ENCODE data around the gene TMEM223.
"Not testable (repeated sequence)": the region's sequence is repeated elsewhere in the genome, so short reads cannot be mapped to it uniquely, and the experiment has no call there.

Gene TMEM223, protein sequence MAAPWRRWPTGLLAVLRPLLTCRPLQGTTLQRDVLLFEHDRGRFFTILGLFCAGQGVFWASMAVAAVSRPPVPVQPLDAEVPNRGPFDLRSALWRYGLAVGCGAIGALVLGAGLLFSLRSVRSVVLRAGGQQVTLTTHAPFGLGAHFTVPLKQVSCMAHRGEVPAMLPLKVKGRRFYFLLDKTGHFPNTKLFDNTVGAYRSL

DNA sequence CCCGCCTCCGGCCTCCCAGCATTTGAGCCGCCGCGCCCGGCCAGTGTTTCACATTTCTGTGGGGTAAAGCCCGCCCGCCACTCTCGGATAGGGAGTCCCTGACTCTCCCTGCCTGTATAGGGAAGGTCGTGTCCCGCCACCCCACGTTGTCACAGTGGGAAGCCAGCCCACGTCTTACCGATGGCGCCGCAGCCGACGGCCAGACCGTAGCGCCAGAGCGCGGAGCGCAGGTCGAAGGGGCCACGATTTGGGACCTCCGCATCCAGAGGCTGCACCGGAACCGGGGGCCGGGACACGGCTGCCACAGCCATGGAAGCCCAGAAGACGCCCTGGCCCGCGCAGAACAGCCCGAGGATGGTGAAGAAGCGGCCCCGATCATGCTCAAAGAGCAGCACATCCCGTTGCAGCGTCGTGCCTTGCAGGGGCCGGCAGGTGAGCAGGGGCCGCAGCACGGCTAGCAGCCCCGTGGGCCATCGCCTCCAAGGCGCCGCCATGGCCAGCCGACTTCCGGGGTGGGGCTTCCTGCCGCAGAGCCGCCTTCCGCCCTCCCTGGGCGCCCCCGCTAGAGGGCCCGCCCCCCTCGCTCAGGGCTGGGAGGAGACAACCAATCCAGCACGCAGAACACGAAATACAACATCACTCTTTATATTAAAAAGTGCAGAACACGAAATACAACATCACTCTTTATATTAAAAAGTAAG lies at the start of gene TMEM223:
TMEM223 (minus strand) TSS at position 506 of the 701 bp plus-strand sequence; CDS start at position 494, 12 bp downstream.
- DNase-seq = peak; percentile 77 to 96 (median 93)
- intact Hi-C loops (cut with DNase I) = loop anchor here (5.0 kb wide), 1 partner anchor 66 kb away; no protein-coding TSS in a partner anchor

DNA sequence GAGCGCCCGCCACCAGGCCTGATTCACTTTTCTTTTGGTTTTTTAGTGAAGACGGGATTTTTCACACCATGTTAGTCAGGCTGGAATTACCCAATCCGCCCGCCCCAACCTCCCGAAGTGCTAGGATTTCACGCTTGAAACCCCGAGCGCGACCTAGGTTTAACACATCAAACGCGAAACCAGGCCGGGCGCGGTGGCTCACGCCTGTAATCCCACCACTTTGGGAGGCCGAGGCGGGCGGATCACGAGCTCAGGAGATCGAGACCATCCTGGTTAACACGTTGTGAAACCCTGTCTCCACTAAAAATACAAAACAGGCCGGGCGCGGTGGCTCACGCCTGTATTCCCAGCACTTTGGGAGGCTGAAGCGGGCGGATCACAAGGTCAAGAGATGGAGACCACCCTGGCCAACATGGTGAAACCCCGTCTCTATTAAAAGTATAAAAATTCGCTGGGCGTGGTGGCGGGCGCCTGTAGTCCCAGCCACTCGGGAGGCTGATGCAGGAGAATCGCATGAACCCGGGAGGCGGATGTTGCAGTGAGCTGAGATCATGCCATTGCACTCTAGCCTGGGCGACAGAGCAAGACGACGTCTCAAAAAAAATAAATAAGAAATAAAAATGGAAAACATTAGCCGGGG lies 49.0 kb upstream of the TMEM223 start:
- intact Hi-C loops (cut with DNase I) = not testable (repeated sequence)
- peak in 41 of 42 donors; percentile 28 to 77 (median 61) for DNase-seq

DNA sequence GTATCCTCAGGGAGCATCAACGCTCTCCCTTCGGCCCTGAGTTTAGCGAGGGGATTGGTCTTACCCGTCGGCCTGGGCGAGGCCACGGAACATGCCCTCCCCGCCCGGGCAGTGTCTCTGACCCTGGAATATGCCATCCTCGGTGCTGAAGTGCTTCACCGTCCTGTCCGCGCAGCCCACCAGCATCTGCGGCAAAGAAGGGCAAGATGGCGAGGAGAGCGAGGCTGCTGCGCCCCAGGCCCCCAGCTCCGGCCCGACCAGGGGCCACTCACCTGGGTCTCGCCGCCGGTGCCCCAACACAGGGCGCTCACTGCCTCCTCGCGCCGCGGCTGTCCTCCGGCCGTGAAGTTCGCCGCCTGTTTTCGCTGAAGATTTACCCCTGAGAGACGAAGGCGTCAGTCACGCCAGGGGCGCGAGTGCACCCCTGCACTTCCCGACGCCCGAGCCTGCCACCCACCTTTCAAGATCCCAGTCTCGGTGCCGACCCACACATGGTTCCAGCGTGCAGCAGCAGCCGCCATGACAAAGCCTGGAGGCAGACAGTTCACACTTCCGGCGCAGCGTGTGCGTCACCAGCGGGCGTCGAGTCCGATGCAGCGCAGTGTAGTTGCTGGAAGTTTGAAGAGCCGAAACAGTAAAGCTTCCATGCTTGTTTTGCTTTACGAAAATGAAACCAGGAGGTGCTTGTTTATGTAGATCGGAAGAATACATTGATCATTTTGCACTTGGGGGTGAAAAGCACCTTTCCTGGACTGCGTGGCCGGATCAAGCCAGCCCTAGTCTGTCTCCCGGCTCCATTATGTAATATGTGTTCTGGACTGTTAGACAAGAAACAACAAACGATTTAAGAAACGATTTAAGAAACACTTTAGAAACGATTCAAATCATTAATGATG lies 47.5 kb upstream of the TMEM223 start, which contains the start of gene WDR74:
WDR74 (minus strand) TSS at position 541 of the 896 bp plus-strand sequence; CDS start at position 521, 20 bp downstream.
- intact Hi-C loops (cut with DNase I) = loop anchor here (10.0 kb wide), 3 partner anchors 54 to 244 kb away; partner anchors contain the start of genes HNRNPUL2, TMEM179B, TTC9C and TUT1
- peak; percentile 91 to 98 (median 96) for DNase-seq

DNA sequence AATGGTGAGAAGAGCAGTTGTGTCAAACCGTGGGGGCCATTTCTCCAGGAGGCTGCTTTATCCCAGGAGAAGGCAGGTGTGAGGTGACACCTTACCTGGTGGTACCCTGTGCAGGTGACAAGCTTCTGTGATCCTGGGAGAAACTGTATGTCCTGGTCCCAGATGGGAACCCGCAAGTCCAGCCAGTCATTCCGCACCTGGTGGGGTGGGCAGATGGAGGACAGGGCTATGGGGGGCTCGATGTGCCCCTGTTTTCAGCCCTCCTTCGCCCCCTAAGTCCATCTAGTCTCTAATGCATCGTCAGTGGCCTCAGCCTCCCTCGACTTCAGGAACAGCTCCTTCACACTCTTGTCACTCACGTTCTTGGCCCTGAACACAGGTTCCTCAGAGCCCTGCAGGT lies 43.5 kb upstream of the TMEM223 start:
- intact Hi-C loops (cut with DNase I) = loop anchor here (10.0 kb wide), 3 partner anchors 51 to 241 kb away; partner anchors contain the start of genes HNRNPUL2, TMEM179B, TTC9C and TUT1
- no peak for DNase-seq

DNA sequence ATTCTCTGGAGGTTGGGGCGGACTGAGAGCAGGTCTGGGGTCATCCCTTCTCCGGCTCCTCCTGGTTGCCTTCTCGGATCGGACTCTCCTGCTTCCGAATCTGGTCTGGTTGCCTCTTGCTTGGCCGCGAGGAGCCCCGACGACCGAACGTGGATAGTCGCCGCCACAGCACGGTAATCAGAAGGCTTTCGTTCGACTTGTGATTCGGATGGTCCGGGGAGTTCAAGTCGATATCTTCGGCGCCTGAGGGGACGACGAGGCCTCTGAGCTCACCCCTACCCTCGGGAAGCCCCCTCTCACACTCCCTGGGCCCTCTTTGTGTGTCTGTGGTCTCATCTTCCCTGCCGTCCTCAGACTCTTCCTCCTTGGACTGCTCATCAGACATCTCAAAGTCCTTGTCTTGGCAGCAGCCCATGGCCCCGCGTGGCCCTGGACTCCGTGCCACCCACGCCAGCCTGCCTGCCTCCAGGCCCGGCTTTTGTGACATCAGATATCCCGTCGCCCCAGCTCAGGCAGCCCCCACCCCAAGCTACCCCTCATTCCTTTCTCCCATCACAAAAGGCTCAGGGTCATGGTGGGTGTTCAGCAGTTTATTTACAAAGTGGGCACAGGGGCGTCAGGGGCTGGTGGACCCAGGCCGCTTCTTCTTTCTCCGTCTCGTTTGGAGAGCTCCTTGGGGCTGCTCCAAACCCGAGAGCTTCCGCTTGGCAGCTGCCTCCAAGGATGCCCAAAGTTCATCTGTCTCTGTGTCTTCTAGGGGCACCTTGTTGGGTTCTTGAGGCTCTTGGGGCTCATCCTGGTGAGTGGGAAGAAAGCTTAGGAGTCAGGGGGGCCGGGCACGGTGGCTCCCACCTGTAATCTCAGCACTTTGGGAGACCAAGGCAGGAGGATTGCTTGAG lies 40.8 kb upstream of the TMEM223 start, which contains the start of gene TEX54:
TEX54 (minus strand) TSS at position 506 of the 899 bp plus-strand sequence.
- intact Hi-C loops (cut with DNase I) = loop anchor here (10.0 kb wide), 3 partner anchors 48 to 238 kb away; partner anchors contain the start of genes HNRNPUL2, TMEM179B, TTC9C and TUT1
- peak in 14 of 42 donors; percentile 7 to 39 (median 18) for DNase-seq

DNA sequence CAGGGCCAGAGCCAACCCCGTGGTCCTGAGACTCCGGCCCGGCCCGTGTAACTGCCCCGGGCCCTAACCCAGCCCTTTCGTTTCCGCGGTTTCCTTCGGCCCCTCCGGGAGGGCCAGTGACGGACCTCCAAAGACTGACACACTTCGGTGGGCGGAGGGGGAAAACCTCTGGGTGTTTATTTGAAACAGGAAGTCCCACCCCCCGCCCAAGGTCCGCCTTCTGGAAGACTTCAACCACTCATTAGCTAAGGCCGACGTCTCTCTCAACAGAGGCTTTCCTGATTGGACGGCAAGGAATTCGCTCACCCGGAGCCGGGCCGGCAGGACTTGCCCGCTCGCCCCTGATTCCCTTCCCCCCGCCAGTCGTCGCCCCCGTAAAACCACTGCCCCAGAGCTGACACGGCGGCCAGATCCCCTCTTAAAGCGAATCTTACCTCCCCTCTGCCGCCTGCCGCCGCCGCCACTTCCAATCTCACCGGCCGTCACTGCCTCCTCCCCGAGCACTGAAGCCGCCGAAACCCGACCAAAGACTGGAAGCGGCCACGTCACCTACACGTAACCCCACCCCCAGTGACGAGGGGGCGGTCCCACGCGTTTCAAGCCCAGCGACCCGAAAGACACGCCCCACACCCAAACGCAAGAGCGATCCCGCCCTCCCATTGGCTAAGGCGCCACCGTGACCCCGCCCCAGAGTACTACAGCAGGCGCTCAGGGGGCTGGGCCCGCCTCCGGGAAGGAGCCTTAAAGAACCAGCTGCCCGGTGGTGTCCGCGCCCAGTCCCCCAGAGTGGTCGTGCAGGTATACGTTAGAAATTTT lies 39.9 kb upstream of the TMEM223 start, which contains the start of gene STX5:
STX5 (minus strand) TSS at position 532 of the 816 bp plus-strand sequence. CDS start 808 bp downstream, outside the sequence.
- peak; percentile 99 to 100 (median 100) for DNase-seq
- intact Hi-C loops (cut with DNase I) = loop anchor here (10.0 kb wide), 3 partner anchors 47 to 237 kb away; partner anchors contain the start of genes HNRNPUL2, TMEM179B, TTC9C and TUT1

DNA sequence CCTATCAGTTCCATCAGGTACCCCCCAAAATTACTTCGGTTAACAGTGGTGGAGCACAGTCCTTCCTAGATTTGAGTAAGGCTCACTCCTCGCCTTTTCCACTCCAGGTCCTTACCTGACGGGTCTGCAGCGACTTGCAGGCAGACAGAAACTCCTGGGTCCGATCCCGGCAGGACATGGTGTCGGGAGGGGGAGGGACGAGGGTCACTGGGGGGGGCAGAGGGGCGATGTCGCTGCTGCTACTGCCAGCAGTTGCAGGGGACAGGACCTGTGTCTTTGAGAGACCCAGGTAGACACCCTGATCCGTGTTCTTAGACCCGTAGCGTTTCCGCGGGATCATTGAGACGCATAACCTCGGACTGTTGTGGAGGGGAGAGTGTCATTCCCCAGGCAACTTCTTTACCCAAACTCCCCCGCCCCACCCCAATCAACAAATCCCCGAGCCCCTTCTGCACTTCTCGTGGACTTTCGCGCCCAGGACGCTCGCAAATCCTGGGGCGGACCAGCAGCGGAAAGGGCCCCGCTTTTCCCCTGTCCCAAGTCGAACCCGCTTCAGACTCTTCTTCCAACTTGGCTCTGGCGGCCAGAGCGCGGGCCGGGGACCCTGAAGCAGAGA lies 39.2 kb upstream of the TMEM223 start:
- DNase-seq = peak in 5 of 42 donors; percentile 8 to 18 (median 10)
- intact Hi-C loops (cut with DNase I) = loop anchor here (10.0 kb wide), 3 partner anchors 46 to 236 kb away; partner anchors contain the start of genes HNRNPUL2, TMEM179B, TTC9C and TUT1

DNA sequence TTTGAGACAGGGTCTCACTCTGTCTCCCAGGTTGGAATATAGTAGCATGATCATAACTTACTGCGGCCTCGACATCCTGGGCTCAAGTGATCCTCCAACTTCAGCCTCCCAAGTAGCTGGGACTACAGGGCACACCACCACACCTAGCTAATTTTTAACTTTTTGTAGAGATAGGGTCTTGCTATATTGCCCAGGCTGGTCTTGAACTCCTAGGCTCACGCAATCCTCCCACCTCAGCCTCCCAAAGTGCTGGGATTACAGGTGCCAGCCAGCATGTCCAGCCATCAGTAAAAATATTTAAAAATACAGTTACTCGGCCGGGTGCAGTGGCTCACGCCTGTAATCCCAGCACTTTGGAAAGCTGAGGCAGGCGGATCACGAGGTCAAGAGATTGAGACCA lies 36.3 kb upstream of the TMEM223 start:
- DNase-seq; intact Hi-C loops (cut with DNase I): not testable (repeated sequence)

DNA sequence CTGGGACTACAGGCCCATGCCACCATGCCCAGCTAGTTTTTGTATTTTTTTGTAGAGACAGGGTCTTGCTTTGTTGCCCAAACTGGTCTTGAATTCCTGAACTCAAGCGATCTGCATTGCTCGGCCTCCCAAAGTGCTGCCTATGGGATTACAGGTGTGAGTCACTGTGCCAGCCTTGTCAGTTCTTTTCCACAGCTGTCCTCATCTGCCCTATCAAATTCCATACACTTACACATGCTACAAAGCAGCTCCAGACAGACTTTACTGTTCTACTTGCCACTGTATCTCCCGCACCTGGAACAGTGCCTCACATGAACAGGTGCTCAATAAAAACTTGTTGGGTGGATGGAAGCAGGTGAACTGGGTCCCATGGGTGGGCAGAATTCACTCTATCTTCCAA lies 31.9 kb upstream of the TMEM223 start:
- DNase-seq = peak in 2 of 42 donors; percentile 18 to 28
- intact Hi-C loops (cut with DNase I) = no loop called here

DNA sequence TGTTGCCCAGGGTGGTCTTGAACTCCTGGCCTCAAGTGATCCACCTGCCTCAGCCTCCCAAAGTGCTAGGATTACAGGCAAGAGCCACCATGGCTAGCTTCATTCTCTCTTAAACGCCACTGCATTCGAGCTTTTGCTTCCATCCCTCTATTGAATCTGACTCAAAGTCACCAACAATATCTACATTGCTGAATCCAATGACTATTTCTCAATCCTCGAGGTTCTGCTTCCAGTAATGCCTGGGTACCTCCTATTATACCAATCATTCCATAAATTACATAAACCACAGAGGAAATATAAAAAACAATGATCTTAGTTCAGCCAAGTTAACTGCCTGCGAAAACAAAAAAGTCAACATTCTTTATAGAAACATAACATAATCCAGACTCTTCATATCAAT lies 25.3 kb upstream of the TMEM223 start:
- intact Hi-C loops (cut with DNase I) = no loop called here
- no peak for DNase-seq

DNA sequence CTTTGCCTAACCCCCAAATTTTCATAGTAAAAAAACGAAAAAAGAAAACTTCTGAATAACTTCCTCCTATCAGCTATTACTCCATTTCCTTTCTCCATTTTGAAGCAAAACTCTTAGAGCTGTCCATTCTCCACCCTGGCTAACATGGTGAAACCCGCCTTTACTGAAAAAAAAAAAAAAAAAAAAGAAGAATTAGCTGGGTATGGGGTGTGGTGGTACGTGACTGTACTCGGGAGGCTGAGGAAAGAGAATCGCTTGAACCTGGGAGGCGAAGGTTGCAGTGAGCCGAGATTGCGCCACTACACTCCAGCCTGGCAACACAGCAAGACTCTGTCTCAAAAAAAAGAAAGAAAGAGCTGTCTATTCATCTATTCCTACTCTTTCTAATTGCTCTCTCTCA lies 24.8 kb upstream of the TMEM223 start:
- intact Hi-C loops (cut with DNase I) = no loop called here
- no peak for DNase-seq

DNA sequence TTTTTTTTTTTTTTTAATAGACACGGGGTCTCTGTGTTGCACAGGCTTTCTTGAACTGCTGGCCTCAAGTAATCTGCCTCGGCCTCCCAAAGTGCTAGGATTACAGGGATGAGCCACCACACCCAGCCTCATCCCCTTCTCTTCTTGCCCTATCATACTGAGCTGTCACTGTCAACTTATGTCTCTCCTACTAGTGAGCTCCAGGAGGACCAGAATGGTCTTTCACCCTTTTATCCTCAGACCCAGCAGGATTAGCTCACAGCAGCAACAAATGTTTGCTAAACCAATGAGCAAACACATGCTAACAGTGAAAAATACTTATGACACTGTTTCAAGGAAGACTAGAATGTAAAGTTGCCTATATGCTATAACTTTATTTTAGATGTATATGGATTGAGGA lies 19.9 kb upstream of the TMEM223 start:
- no peak for DNase-seq
- intact Hi-C loops (cut with DNase I) = no loop called here

DNA sequence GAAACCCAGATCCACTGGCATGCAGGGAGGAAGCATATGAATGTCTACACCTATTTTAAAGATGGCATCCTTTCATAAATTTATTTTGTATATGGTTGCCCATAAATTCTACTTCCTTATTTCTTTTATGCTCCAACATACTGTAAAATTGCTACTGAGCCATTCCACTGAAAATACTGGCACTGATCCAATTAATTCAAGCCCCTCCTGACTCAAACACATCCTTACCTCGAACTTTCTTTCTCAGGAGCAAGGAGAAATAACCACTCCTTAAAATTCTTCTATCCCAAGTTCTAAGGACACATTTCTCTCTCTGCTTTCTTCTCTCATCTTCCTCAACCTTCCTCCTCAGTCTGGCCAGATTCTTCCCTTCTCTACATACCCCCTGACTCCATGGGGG lies 18.9 kb upstream of the TMEM223 start:
- intact Hi-C loops (cut with DNase I) = no loop called here

DNA sequence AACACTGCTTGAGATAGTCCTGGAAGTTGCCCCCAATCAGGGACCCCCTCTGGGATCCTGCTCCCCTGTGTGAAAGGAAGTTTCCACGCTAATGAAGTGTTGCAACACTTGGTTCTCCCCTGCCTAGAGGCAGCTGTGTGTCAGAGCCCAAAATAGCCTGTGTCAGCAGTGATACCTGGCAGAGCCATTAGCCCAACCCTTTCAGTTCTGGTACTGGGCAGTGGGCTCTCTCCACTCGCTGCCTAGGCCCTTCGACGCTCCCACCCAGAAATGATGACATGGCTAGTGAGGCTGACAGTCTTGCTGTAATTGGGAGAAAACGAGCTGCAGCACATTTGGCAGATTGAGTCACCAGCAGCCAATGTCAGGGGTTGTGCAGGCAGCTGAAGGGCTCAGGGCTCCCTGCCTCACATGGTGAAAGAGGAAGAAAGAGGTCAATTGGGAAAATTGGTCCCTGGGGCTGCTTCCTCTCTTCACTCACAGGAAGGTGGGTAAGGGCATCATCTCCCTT lies 14.9 kb upstream of the TMEM223 start:
- peak in 12 of 42 donors; percentile 13 to 46 (median 28) for DNase-seq
- intact Hi-C loops (cut with DNase I) = no loop called here

More for the DNA sequence above, 18.9 kb upstream of the TMEM223 start:
- no peak for DNase-seq

DNA sequence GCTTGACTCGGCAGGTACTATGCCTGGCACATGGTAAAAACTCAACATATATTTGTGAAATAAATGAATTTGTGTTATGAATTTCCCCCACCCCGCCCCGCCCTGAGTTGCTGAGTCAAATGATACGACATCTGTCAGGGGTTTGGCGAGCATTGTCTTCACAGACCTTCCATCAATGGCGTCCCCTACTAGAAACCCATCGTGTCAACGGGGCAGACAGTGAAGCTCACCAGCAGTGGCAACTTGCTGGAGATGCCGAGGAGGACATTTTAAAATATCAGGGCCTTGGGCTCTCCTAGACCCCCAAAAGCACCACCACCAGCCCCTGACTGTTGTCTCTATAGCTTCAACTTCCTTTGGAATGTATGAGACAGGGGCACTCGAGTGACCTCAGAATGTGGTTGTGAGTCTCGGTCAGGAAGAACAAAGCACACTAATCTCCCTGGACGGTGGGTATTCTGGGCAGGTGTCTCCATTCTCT lies 14.2 kb upstream of the TMEM223 start:
- peak in 4 of 42 donors; percentile 3 to 26 (median 21) for DNase-seq

More for the DNA sequence above, 14.2 kb upstream of the TMEM223 start:
- intact Hi-C loops (cut with DNase I) = loop anchor here (2.0 kb wide), 1 partner anchor 17 kb away; no protein-coding TSS in a partner anchor
